Measurements from ENCODE around the gene FBXO11. TPM values are rescaled to one million over a fixed set of nuclear protein-coding genes. Genes with fewer than 3 reads are reported as not detected.
"Not testable (repeated sequence)": the region's sequence is repeated elsewhere in the genome, so short reads cannot be mapped to it uniquely, and the experiment has no call there.

The FBXO11 gene
- total RNA-seq, 2 donors from 2014 or later, result 71.9 to 84.5 TPM

DNA sequence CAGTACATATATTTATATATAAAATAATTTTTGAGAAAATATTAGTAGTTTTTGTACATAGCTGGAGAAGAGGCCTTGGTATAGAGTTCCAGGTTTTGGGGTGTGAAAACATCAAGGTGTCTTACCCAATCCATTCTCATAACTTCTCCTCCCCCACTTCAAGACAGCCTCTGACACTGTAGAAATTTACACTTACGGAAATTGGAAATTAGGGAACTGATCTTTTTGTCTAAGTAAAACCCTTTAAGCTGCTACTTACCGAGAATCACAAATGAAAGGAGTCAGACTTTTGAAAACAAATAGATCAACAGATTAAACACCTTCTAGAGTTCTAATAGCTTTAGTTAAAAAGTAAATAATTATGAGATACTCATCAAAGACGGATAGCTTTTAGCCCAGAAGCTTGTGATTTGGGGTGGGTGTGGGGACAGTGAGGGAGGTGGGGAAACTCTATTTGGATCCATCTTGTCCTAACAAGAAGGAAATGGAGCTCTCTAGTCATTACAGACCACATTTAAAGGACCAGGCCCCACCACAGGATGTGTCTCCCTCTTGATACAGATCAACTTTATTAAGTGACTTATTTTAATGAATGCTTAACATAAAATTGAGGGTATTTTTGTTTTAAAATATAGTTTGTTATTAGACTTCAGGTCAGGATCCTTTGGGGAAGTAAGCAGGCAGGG is 11.1 kb upstream of the FBXO11 start:
- no peak overlapping the region for H3K4me3 Mint-ChIP-seq
- H3K9me3 Mint-ChIP-seq, result no peaks in the 10 kb centered on the region
- H3K36me3 ChIP-seq (ENCODE audit: control insufficient read depth, insufficient read depth, low read length), result no peaks in the 10 kb centered on the region
- H3K27me3 ChIP-seq (ENCODE audit: control insufficient read depth, insufficient read depth, low read length, poor library complexity, severe bottlenecking), result no peaks in the 10 kb centered on the region
- H3K27ac ChIP-seq (ENCODE audit: low read depth, low read length), result no peak overlapping the region
- no peak overlapping the region for H3K4me3 ChIP-seq (ENCODE audit: low read length)
- TF ChIP-seq, protein P1, sequence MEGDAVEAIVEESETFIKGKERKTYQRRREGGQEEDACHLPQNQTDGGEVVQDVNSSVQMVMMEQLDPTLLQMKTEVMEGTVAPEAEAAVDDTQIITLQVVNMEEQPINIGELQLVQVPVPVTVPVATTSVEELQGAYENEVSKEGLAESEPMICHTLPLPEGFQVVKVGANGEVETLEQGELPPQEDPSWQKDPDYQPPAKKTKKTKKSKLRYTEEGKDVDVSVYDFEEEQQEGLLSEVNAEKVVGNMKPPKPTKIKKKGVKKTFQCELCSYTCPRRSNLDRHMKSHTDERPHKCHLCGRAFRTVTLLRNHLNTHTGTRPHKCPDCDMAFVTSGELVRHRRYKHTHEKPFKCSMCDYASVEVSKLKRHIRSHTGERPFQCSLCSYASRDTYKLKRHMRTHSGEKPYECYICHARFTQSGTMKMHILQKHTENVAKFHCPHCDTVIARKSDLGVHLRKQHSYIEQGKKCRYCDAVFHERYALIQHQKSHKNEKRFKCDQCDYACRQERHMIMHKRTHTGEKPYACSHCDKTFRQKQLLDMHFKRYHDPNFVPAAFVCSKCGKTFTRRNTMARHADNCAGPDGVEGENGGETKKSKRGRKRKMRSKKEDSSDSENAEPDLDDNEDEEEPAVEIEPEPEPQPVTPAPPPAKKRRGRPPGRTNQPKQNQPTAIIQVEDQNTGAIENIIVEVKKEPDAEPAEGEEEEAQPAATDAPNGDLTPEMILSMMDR (conservative IDR thresholded peaks at IDR 0.05), result no peak
- H3K27ac Mint-ChIP-seq, result no peak overlapping the region
- H3K4me1 ChIP-seq (ENCODE audit: control insufficient read depth, insufficient read depth, low read length), result peaks cover 19% of the 10 kb centered on the region
- peaks cover 40% of the 10 kb centered on the region for H3K4me1 Mint-ChIP-seq
- H3K27me3 Mint-ChIP-seq (ENCODE audit: insufficient read depth), result peaks cover 4% of the 10 kb centered on the region
- no peaks in the 10 kb centered on the region for H3K36me3 Mint-ChIP-seq (ENCODE audit: low read depth)
- no peaks in the 10 kb centered on the region for H3K9me3 ChIP-seq (ENCODE audit: control insufficient read depth, low read length)
- no peak for DNase-seq
- WGBS, 2 experiments (ENCODE audit: insufficient coverage in 1 of 2, insufficient read length in 1 of 2), result 72 to 92% methylated on average over 2 to 3 of the region's 3 CpGs
- H3K9ac ChIP-seq (ENCODE audit: extremely low read depth, low read length, poor library complexity, severe bottlenecking), result no peak overlapping the region

DNA sequence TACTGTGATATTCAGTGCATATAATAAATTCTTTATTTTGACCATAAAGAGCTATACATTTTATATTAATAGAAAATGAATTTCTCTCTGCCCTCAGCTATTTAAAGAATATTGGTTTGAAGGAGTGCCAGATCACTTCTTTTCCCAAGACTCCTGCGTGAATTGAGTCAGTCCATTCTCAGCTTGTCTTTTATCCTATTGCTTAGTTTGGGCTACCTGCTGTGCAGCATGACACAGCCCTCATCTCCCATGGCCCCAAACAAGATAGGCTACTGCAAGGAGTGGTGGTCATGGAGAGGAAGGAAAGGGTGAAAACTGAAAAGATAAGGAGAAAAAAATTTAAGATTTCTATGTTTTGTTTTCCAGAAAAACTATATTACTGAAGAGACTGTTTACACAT is 10.1 kb upstream of the FBXO11 start:
- no peaks in the 10 kb centered on the region for H3K9me3 Mint-ChIP-seq
- no peak overlapping the region for H3K27ac ChIP-seq (ENCODE audit: low read depth, low read length)
- H3K36me3 Mint-ChIP-seq (ENCODE audit: low read depth), result no peaks in the 10 kb centered on the region
- DNase-seq, result peak; percentile 57
- TF ChIP-seq, protein P1 (conservative IDR thresholded peaks at IDR 0.05), result no peak
- 21 to 50% methylated on average over 1 of the region's 1 CpG for WGBS, 2 experiments (ENCODE audit: insufficient coverage in 1 of 2, insufficient read length in 1 of 2)
- no peaks in the 10 kb centered on the region for H3K36me3 ChIP-seq (ENCODE audit: control insufficient read depth, insufficient read depth, low read length)
- H3K9ac ChIP-seq (ENCODE audit: extremely low read depth, low read length, poor library complexity, severe bottlenecking), result no peak overlapping the region
- no peaks in the 10 kb centered on the region for H3K27me3 ChIP-seq (ENCODE audit: control insufficient read depth, insufficient read depth, low read length, poor library complexity, severe bottlenecking)
- no peaks in the 10 kb centered on the region for H3K9me3 ChIP-seq (ENCODE audit: control insufficient read depth, low read length)
- peaks cover 40% of the 10 kb centered on the region for H3K4me1 Mint-ChIP-seq
- H3K4me1 ChIP-seq (ENCODE audit: control insufficient read depth, insufficient read depth, low read length), result peaks cover 19% of the 10 kb centered on the region
- H3K4me3 ChIP-seq (ENCODE audit: low read length), result no peak overlapping the region
- no peak overlapping the region for H3K4me3 Mint-ChIP-seq
- H3K27ac Mint-ChIP-seq, result no peak overlapping the region
- H3K27me3 Mint-ChIP-seq (ENCODE audit: insufficient read depth), result peaks cover 7% of the 10 kb centered on the region

DNA sequence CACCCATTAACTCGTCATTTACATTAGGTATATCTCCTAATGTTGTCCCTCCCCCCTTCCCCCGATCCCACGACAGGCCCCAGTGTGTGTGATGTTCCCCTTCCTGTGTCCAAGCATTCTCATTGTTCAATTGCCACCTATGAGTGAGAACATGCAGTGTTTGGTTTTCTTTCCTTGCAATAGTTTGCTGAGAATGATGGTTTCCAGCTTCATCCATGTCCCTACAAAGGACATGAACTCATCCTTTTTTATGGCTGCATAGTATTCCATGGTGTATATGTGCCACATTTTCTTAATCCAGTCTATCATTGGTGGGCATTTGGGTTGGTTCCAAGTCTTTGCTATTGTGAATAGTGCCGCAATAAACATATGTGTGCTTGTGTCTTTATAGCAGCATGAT is 4.4 kb upstream of the FBXO11 start:
- not testable (repeated sequence) for H3K27ac Mint-ChIP-seq; H3K9me3 ChIP-seq (ENCODE audit: control insufficient read depth, low read length); H3K4me3 ChIP-seq (ENCODE audit: low read length); H3K27me3 Mint-ChIP-seq (ENCODE audit: insufficient read depth); H3K36me3 ChIP-seq (ENCODE audit: control insufficient read depth, insufficient read depth, low read length); H3K9me3 Mint-ChIP-seq; H3K36me3 Mint-ChIP-seq (ENCODE audit: low read depth); DNase-seq; H3K27me3 ChIP-seq (ENCODE audit: control insufficient read depth, insufficient read depth, low read length, poor library complexity, severe bottlenecking); H3K4me1 Mint-ChIP-seq; H3K4me1 ChIP-seq (ENCODE audit: control insufficient read depth, insufficient read depth, low read length); H3K9ac ChIP-seq (ENCODE audit: extremely low read depth, low read length, poor library complexity, severe bottlenecking); H3K27ac ChIP-seq (ENCODE audit: low read depth, low read length); H3K4me3 Mint-ChIP-seq
- 100% methylated on average over 3 of the region's 4 CpGs; no CpG with 5 or more reads in 1 of the 2 experiments for WGBS, 2 experiments (ENCODE audit: insufficient coverage in 1 of 2, insufficient read length in 1 of 2)

DNA sequence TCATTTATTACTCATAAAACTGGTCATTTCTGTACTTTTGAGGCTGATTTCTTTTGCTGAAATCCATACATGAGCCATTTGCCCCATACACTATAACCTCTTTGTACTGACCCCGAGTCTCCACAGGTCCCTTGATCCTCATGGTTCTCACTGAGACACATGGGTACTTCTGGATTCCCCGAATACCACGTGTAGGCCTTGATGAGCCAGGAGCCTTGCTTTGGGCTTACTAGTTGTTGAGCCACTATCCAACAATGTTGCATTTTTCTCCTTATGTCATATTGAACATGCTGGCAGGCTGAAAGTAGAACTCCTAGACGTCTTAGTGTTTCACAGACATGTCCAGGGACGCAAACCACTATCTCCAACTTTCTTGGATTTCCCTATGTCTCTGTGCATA is 2.4 kb upstream of the FBXO11 start:
- no peaks in the 10 kb centered on the region for H3K27me3 ChIP-seq (ENCODE audit: control insufficient read depth, insufficient read depth, low read length, poor library complexity, severe bottlenecking)
- H3K4me1 Mint-ChIP-seq, result peaks cover 10% of the 10 kb centered on the region
- TF ChIP-seq, protein P1 (conservative IDR thresholded peaks at IDR 0.05), result no peak
- WGBS, 2 experiments (ENCODE audit: insufficient coverage in 1 of 2, insufficient read length in 1 of 2), result 91 to 97% methylated on average over 5 of the region's 5 CpGs
- H3K36me3 Mint-ChIP-seq (ENCODE audit: low read depth), result no peaks in the 10 kb centered on the region
- H3K36me3 ChIP-seq (ENCODE audit: control insufficient read depth, insufficient read depth, low read length), result no peaks in the 10 kb centered on the region
- H3K9me3 Mint-ChIP-seq, result no peaks in the 10 kb centered on the region
- no peak overlapping the region for H3K9ac ChIP-seq (ENCODE audit: extremely low read depth, low read length, poor library complexity, severe bottlenecking)
- no peak overlapping the region for H3K4me3 Mint-ChIP-seq
- no peak overlapping the region for H3K4me3 ChIP-seq (ENCODE audit: low read length)
- no peak overlapping the region for H3K27ac ChIP-seq (ENCODE audit: low read depth, low read length)
- no peaks in the 10 kb centered on the region for H3K4me1 ChIP-seq (ENCODE audit: control insufficient read depth, insufficient read depth, low read length)
- H3K27ac Mint-ChIP-seq, result no peak overlapping the region
- no peak for DNase-seq
- H3K9me3 ChIP-seq (ENCODE audit: control insufficient read depth, low read length), result no peaks in the 10 kb centered on the region
- peaks cover 3% of the 10 kb centered on the region for H3K27me3 Mint-ChIP-seq (ENCODE audit: insufficient read depth)

All from endodermal cell (in vitro differentiated cells).